ENCODE measurements around the gene PPIL1.

PPIL1 gene

GRCh38 chr6:36885461-36886401, 11.1 kb upstream of the PPIL1 start, which contains the start of gene C6orf89:
Gene C6orf89, plus strand, starts transcription at chr6:36885952. Its CDS starts 13,493 bp downstream, at chr6:36899445.
- CTCF ChIA-PET = interaction anchor here (0.6 to 15.0 kb wide), 55 partner anchors 11 to 331 kb away, joined by 3 to 270 read pairs (median 4); partner anchors contain the start of genes MTCH1, PI16 and PPIL1
- peak within 1 kb of the TSS; percentile 86 for H3K4me3 ChIP-seq (ENCODE audit: low read depth, low read length)
- POLR2A ChIA-PET = interaction anchor here (0.5 to 2.2 kb wide), 7 partner anchors 9 to 240 kb away, joined by 3 to 9 read pairs (median 3); partner anchors contain the start of genes MTCH1 and PPIL1
- DNase-seq (ENCODE audit: low read depth, low spot score) = peak; percentile 77
- peak; percentile 81 for TF ChIP-seq CTCF (IDR thresholded peaks at IDR 0.05; ENCODE audit: insufficient read depth, low read length, missing control alignments)

DNA sequence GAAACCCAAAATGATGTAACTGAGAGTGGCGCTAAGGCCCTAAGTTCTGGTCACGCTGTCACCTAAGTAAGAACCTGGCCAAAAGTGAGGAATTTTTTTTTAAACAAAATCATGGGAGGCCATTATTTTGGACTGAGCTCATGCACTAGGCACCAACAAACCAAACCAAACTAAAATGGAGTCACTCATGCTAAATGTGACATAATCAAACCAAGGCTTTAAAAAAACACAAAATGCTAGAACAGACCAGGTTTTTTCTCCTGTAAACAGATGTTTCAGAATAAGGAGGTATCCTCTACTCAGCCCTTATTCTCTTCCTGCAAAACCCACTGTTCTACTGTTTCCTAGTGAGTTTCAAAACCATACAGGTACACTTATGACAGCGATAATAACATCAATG, 10.0 kb upstream of the PPIL1 start:
- no peak overlapping the region for H3K4me3 ChIP-seq (ENCODE audit: low read depth, low read length)
- TF ChIP-seq CTCF (IDR thresholded peaks at IDR 0.05; ENCODE audit: insufficient read depth, low read length, missing control alignments) = no peak
- ChIA-PET POLR2A (interaction anchor here (0.7 to 2.2 kb wide), 2 partner anchors 10 to 131 kb away, joined by 3 to 9 read pairs; partner anchors contain the start of gene PPIL1), CTCF (interaction anchor here (0.8 to 15.0 kb wide), 34 partner anchors 11 to 332 kb away, joined by 3 to 270 read pairs (median 8); partner anchors contain the start of genes MTCH1, PI16 and PPIL1)
- DNase-seq (ENCODE audit: low read depth, low spot score) = no peak

GRCh38 chr6:36875250-36875633, 639 bp upstream of the PPIL1 start:
- ChIA-PET CTCF (interaction anchor here (1.0 to 15.1 kb wide), 16 partner anchors 9 to 337 kb away, joined by 3 to 270 read pairs (median 5); partner anchors contain the start of gene C6orf89), POLR2A (interaction anchor here (0.5 to 2.2 kb wide), 8 partner anchors 10 to 143 kb away, joined by 3 to 9 read pairs (median 4); partner anchors contain the start of genes C6orf89 and MTCH1)
- TF ChIP-seq CTCF (IDR thresholded peaks at IDR 0.05; ENCODE audit: insufficient read depth, low read length, missing control alignments) = no peak
- DNase-seq (ENCODE audit: low read depth, low spot score) = no peak
- H3K4me3 ChIP-seq (ENCODE audit: low read depth, low read length) = peak overlapping the region; percentile 95

DNA sequence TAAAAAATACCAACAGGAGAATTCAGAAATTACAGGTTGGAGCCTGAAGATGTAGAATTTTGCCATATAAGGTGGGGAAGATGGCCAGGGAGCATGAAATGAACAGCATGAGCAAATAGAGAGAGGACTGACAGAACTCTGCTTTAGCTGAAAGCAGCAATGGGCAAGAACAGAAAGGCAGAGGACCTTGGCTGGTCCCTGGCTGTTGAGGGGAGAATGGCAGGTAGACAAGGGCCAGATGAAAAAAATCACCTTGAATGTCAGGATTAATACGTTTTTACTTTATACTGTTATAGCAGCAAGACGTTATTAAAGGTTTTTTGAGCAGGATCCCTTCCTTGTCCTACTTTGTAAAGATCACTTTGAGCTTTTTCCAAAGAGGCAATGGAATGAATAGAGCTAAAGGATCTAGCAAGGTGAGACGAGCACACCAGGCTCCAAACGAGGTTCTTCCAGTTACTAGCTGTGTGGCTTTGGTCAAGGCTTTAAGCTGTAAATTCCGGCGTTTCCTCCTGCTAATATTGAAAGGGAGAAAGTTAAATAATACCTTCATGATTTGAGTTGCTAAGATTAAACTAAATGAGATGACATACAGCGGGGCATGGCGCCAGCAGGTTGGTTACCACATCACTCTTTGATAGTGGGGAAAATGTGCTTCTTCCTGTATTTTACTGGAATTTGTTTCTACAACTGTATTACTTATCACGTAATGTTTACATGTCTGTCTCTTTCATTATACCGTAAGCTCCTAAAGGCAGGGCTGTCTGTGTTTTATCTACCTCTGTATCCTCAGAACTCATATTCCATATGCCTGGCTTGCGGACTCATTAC, 776 bp downstream of the PPIL1 start:
- TF ChIP-seq CTCF (IDR thresholded peaks at IDR 0.05; ENCODE audit: insufficient read depth, low read length, missing control alignments) = no peak
- CTCF ChIA-PET = interaction anchor here (0.9 to 15.1 kb wide), 12 partner anchors 10 to 338 kb away, joined by 3 to 270 read pairs (median 4); partner anchors contain the start of gene C6orf89
- POLR2A ChIA-PET = interaction anchor here (0.6 to 2.2 kb wide), 6 partner anchors 9 to 113 kb away, joined by 3 to 9 read pairs (median 4); partner anchors contain the start of genes C6orf89 and MTCH1
- H3K4me3 ChIP-seq (ENCODE audit: low read depth, low read length) = peak overlapping the region; percentile 95
- DNase-seq (ENCODE audit: low read depth, low spot score) = no peak

DNA sequence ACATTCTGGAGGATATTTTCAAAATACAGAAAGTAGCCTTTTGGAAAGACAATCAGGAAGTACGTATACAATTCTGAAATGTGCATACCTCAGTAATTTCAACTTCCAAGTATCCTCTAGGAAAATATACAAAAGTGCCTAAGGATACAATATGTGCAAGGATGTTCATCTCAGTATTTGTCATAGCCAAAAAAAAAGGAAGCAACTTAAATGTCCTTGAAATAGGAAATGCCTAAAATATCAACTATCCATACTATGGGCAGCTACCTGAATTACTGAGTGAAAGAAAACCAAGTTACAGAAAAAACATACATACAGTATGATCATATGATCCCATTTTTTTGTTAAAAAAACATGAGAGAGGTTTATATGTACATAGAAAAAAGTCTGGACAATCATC, 1.5 kb downstream of the PPIL1 start:
- H3K4me3 ChIP-seq (ENCODE audit: low read depth, low read length) = no peak overlapping the region
- CTCF ChIA-PET = interaction anchor here (0.8 to 15.1 kb wide), 9 partner anchors 11 to 146 kb away, joined by 3 to 270 read pairs (median 4); partner anchors contain the start of gene C6orf89

More for the DNA sequence above, 1.5 kb downstream of the PPIL1 start:
- DNase-seq (ENCODE audit: low read depth, low spot score) = no peak
- TF ChIP-seq CTCF (IDR thresholded peaks at IDR 0.05; ENCODE audit: insufficient read depth, low read length, missing control alignments) = no peak
- POLR2A ChIA-PET = interaction anchor here (0.6 to 1.4 kb wide), 2 partner anchors 21 to 113 kb away, joined by 3 to 5 read pairs; no protein-coding TSS in a partner anchor

Data from AG04449 (cell line).